22Rv1 (cell line): ENCODE results near the gene SSU72.
"Not testable (repeated sequence)": the region's sequence is repeated elsewhere in the genome, so short reads cannot be mapped to it uniquely, and the experiment has no call there.

Source experiments
- H3K27ac ChIP-seq: fragments of 450-650 bp; 2 replicates; pipeline ENCODE4 v1.5.1; 2017
- ZFX ChIP-seq: fragments of 450-650 bp; IDR thresholded peaks from 2 replicates; pipeline ENCODE4 v1.6.1; 2017; ENCODE audit warnings: antibody characterized with exemption, borderline replicate concordance
- TF ChIP-seq, protein P1 (sequence below): fragments of 450-650 bp; IDR thresholded peaks from 2 replicates; pipeline ENCODE4 v1.5.1; 2017; ENCODE audit warnings: mild to moderate bottlenecking

The SSU72 gene

DNA sequence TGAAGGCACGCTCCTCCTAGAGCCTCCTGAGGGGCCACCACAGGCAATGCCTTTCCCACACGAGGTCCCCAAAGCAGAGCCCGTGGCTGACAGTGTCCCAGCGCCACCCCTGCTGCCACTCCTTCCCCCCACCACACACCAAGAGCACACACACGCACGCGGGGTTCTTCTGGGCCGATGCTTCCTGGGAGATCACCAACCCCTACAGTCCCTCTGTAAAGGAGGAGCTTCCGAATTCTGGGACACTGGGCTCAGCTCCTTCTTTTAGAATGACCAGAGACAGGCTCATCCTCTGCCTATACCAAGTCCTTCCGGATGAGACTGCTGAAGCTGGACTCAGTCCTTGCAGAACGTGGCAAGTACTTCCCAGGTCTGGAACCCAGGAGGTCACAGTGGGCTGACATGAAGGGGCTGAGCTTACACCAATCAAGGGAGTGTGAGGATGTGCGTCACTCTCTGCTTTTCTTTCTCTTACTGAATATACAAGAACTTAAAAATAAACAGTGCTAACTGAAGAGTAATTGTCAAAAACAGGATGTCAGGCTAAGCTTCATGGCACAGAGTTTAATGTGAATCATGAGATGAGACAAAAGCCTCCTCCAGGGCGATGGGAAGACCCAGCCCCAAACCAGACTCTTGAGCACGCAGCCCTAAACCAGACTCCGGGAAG, 12.7 kb downstream of the SSU72 start:
- H3K27ac ChIP-seq = no peak overlapping the region
- TF ChIP-seq, protein P1, sequence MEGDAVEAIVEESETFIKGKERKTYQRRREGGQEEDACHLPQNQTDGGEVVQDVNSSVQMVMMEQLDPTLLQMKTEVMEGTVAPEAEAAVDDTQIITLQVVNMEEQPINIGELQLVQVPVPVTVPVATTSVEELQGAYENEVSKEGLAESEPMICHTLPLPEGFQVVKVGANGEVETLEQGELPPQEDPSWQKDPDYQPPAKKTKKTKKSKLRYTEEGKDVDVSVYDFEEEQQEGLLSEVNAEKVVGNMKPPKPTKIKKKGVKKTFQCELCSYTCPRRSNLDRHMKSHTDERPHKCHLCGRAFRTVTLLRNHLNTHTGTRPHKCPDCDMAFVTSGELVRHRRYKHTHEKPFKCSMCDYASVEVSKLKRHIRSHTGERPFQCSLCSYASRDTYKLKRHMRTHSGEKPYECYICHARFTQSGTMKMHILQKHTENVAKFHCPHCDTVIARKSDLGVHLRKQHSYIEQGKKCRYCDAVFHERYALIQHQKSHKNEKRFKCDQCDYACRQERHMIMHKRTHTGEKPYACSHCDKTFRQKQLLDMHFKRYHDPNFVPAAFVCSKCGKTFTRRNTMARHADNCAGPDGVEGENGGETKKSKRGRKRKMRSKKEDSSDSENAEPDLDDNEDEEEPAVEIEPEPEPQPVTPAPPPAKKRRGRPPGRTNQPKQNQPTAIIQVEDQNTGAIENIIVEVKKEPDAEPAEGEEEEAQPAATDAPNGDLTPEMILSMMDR = no peak
- TF ChIP-seq ZFX = no peak

- TF ChIP-seq, protein P1 = no peak
- TF ChIP-seq ZFX = no peak
- H3K27ac ChIP-seq = no peak overlapping the region
Measured at GRCh38 chr1:1560178-1560577, 14.5 kb downstream of the SSU72 start.

- no peak overlapping the region for H3K27ac ChIP-seq
- TF ChIP-seq, protein P1 = no peak
- no peak for TF ChIP-seq ZFX
Measured at GRCh38 chr1:1559066-1559465, 15.6 kb downstream of the SSU72 start.

GRCh38 chr1:1558591-1558990, 16.1 kb downstream of the SSU72 start:
- TF ChIP-seq, protein P1 = no peak
- H3K27ac ChIP-seq = no peak overlapping the region

DNA sequence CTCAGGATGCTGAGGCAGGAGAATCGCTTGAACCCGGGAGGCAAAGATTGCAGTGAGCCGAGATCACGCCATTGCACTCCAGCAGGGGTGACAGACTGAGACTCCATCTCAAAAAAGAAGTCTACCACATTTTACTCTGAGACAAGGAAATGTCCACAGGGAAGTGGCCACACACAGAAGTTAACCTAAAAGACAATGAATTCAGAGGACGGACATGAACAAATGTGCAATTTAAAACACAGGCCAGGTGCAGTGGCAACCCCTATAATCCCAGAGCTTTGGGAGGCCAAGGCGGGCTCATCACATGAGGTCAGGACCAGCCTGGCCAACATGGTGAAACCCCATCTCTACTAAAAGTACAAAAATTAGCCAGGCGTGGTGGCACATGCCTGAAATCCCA, 17.0 kb downstream of the SSU72 start:
- H3K27ac ChIP-seq = not testable (repeated sequence)

GRCh38 chr1:1556961-1557360, 17.7 kb downstream of the SSU72 start:
- H3K27ac ChIP-seq = not testable (repeated sequence)

GRCh38 chr1:1556505-1556904, 18.2 kb downstream of the SSU72 start:
- H3K27ac ChIP-seq = no peak overlapping the region
- TF ChIP-seq ZFX = no peak
- TF ChIP-seq, protein P1 = no peak

GRCh38 chr1:1554926-1555915, 19.4 kb downstream of the SSU72 start:
- TF ChIP-seq ZFX = no peak
- TF ChIP-seq, protein P1 = no peak
- H3K27ac ChIP-seq = no peak overlapping the region
